Measurements from ENCODE around the gene FAM118B.

- no peak for TF ChIP-seq CTCF (IDR thresholded peaks at IDR 0.05)
- no peak for TF ChIP-seq EP300 (IDR thresholded peaks at IDR 0.05)
Observed at GRCh38 chr11:126256216-126256615, 44.6 kb downstream of the FAM118B start.
